Measurements from ENCODE around the gene ZNF157. TPM values are rescaled to one million over a fixed set of nuclear protein-coding genes. Genes with fewer than 3 reads are reported as not detected.

ZNF157 gene
- total and polyA plus RNA-seq, 2 of the 8 experiments (the other 6 are each of a cell fraction or from before 2014, with no cell fraction given), result 0.67 to 2.2 TPM

- TF ChIP-seq MAX (IDR thresholded peaks at IDR 0.05) (peak; percentile 53; the same call in 1 of the 2 replicates), RNF2 (IDR thresholded peaks at IDR 0.05; ENCODE audit: borderline replicate concordance, low read depth, low read length, missing control alignments, poor library complexity, severe bottlenecking) (no peak), CBX8 (IDR thresholded peaks at IDR 0.05; ENCODE audit: borderline replicate concordance, low read depth, low read length) (no peak), TAF1 (IDR thresholded peaks at IDR 0.05; ENCODE audit: low read depth, low read length) (peak; percentile 19; the same call in 1 of the 2 replicates), EP300 (IDR thresholded peaks at IDR 0.05; ENCODE audit: borderline replicate concordance in 1 of 2, low read depth in 2 of 2, low read length in 2 of 2) (peak in 1 of 2 experiments; percentile 90; a peak in 2 of 3 replicates), POU5F1 (IDR thresholded peaks at IDR 0.05; ENCODE audit: low read depth, low read length) (no peak), ASH2L (IDR thresholded peaks at IDR 0.05; ENCODE audit: low read length) (peak; percentile 42), SP1 (IDR thresholded peaks at IDR 0.05; ENCODE audit: low read depth, low read length) (peak; percentile 20; the same call in 1 of the 2 replicates), BRCA1 (IDR thresholded peaks at IDR 0.05; ENCODE audit: low read depth, low read length) (no peak), BCL11A (IDR thresholded peaks at IDR 0.05; ENCODE audit: low read depth in 2 of 2, low read length in 2 of 2) (no peak), YY1 (IDR thresholded peaks at IDR 0.05; ENCODE audit: low read depth, low read length) (peak; percentile 99), HDAC2 (IDR thresholded peaks at IDR 0.05; ENCODE audit: borderline replicate concordance in 1 of 2, low read depth in 2 of 2, low read length in 2 of 2) (no peak), CTCF (IDR thresholded peaks at IDR 0.05; ENCODE audit: control extremely low read depth in 1 of 3, insufficient read depth in 1 of 3, low read depth in 1 of 3, low read length in 3 of 3) (no peak), CHD1 (IDR thresholded peaks at IDR 0.05; ENCODE audit: low read depth, low read length) (peak; percentile 85), BACH1 (IDR thresholded peaks at IDR 0.05; ENCODE audit: low read length) (no peak)
Observed at GRCh38 chrX:47366041-47366722, 4.2 kb upstream of the ZNF157 start (continued).
